Activated naive CD4-positive, alpha-beta T cell treated with anti-CD3 and anti-CD28 coated beads, Interleukin-2, amount 50 U/mL, for 24 hours (primary cell): ENCODE data around the gene ZNF423.

Experiments used
- H3K27ac Mint-ChIP-seq: one replicate; pipeline ENCODE4 v1.8.0; 2021; ENCODE audit warnings: mild to moderate bottlenecking, mixed read lengths
- H3K27me3 Mint-ChIP-seq: one replicate; pipeline ENCODE4 v1.8.0; 2021; ENCODE audit warnings: mixed read lengths
- H3K36me3 Mint-ChIP-seq: one replicate; pipeline ENCODE4 v1.8.0; 2021; ENCODE audit warnings: mixed read lengths
- H3K4me1 Mint-ChIP-seq: one replicate; pipeline ENCODE4 v1.8.0; 2021; ENCODE audit warnings: mixed read lengths
- H3K4me3 Mint-ChIP-seq: one replicate; pipeline ENCODE4 v1.8.0; 2021; ENCODE audit warnings: mild to moderate bottlenecking, mixed read lengths
- H3K9me3 Mint-ChIP-seq: one replicate; pipeline ENCODE4 v1.8.0; 2021; ENCODE audit warnings: mixed read lengths

The ZNF423 gene

GRCh38 chr16:49775018-49775417 lies 80.9 kb downstream of the ZNF423 start:
- Mint-ChIP-seq H3K27ac (no peak overlapping the region), H3K36me3 (no peaks in the 10 kb centered on the region), H3K27me3 (no peaks in the 10 kb centered on the region), H3K4me3 (no peak overlapping the region), H3K4me1 (no peaks in the 10 kb centered on the region), H3K9me3 (no peaks in the 10 kb centered on the region)

DNA sequence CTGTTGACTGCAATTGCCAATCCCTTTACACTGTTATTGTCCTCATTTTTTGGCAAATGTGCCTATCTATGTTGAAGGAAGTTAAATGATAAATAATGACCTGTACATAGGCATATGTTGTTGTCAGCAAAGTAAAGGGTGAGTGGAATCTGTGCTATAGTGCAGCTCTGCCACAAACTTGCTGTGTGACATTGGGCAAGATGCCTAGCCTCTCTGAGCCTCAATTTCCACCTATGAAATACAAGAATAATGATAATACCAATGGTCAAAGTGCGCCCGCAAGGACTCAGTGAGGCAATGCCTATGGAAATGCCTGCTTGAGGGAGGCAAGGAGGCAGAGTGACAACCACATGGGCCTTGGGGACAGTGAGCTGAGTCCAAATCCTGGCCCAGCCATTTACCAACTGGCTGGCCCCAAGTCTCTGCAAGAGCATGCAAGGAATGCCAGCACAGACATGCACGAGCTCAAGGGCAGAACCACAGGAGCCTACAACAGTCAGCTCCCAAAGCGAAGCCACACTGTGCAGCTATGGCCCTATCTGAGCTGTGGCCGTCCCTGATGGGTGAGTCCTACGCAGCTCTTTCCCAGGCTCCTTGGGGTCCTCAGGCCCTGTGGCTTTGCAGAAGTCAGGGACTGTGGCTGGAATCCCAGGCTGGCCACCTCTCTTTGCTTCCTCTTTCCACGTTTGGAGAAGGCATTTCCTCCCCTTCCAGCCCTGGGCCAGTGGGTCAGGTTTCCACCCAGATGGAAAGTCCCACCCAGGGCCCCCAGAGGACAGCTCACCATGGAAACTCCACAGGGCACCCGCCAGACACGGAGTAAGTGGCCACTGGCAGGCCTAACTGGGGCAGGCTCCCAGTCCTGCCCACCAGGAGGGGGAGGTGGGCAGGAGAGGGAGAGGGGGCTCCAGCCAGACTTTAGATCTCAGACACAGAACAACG lies 82.1 kb downstream of the ZNF423 start:
- Mint-ChIP-seq H3K4me3 (no peak overlapping the region), H3K27me3 (no peaks in the 10 kb centered on the region), H3K9me3 (no peaks in the 10 kb centered on the region), H3K36me3 (no peaks in the 10 kb centered on the region), H3K4me1 (no peaks in the 10 kb centered on the region), H3K27ac (no peak overlapping the region)

- H3K27me3 Mint-ChIP-seq = no peaks in the 10 kb centered on the region
- H3K27ac Mint-ChIP-seq = no peak overlapping the region
- no peaks in the 10 kb centered on the region for H3K4me1 Mint-ChIP-seq
- H3K36me3 Mint-ChIP-seq = no peaks in the 10 kb centered on the region
- no peak overlapping the region for H3K4me3 Mint-ChIP-seq
- H3K9me3 Mint-ChIP-seq = no peaks in the 10 kb centered on the region
These were observed 87.9 kb downstream of the ZNF423 start for GRCh38 chr16:49767998-49768397.

DNA sequence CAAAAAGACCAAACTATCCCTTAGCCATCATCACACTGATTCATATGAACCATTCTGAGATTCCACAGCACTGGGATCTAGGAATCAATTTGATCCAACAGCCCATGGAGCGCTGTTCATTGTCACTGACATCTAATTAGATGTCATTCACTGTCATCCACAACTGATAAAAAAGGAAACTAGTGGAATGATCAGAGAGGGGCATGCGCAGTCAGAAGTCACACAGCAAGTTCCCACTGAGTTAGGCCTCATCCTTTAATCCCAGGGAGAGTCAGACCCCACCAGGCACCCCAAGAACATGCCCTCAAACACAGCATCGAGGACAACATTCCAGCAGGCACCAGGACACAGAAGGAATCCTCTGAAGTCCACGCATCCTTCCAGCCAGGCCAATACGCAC lies 88.5 kb downstream of the ZNF423 start:
- Mint-ChIP-seq H3K4me1 (no peaks in the 10 kb centered on the region), H3K36me3 (no peaks in the 10 kb centered on the region), H3K27me3 (no peaks in the 10 kb centered on the region), H3K4me3 (no peak overlapping the region), H3K27ac (no peak overlapping the region), H3K9me3 (no peaks in the 10 kb centered on the region)

DNA sequence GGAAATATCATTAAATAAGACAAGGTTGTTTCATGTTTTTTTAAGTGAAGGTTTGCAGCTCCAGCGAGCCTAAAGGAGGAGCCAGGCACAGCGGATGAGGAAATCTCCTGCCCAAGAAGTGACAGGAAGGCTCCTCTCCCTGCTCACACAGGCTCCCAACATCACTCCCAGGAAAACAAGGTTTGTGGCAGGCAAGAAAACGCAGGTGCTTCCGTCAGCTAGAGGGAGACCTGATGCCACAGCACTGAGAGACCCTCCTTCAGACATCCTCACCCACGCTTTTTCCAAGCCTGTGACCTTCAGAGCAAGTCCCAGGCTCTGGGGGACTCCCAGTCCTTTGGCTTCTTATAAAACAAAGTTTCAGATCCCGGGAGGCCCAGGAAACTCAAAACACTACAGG lies 89.7 kb downstream of the ZNF423 start:
- Mint-ChIP-seq H3K27me3 (no peaks in the 10 kb centered on the region), H3K9me3 (no peaks in the 10 kb centered on the region), H3K4me3 (no peak overlapping the region), H3K27ac (no peak overlapping the region), H3K4me1 (no peaks in the 10 kb centered on the region), H3K36me3 (no peaks in the 10 kb centered on the region)

DNA sequence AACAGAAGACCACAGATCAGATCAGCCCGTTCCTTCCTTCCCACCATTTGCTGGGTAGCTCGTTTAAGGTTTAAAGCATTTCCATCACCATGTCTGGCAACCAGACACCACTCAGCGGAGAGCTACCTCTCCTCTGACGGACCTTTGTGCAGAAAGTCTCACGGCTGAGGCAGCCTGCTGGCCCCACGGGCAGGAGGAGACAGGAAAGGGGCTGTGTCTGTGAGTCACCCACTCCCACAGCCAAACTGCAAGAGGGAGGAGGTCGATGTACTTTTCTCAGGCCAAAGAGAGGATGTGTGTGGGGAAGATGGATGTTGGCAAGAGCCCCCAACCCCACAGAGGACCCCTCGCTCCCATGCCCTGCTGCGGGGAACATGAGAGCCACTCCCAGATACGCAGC lies 92.1 kb downstream of the ZNF423 start:
- no peak overlapping the region for H3K27ac Mint-ChIP-seq
- no peaks in the 10 kb centered on the region for H3K36me3 Mint-ChIP-seq
- H3K4me3 Mint-ChIP-seq = no peak overlapping the region
- no peaks in the 10 kb centered on the region for H3K4me1 Mint-ChIP-seq
- H3K27me3 Mint-ChIP-seq = no peaks in the 10 kb centered on the region
- no peaks in the 10 kb centered on the region for H3K9me3 Mint-ChIP-seq

DNA sequence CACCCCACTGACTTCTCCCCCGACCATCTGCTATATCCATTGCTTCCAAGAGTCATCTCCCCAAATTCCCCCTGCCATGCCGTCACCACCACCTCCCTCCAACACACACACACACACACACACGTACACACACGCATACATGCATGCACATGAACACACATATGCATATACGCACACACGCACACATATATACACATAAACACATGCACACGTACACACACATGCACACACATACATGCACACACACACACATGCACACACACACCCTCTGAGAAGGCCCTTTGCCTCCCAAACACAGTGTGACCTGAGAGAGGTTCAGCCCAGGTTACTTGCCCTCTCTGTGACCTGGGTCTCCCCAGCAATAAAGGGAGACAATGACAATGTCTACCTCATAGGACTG lies 95.1 kb downstream of the ZNF423 start:
- H3K4me1 Mint-ChIP-seq = no peaks in the 10 kb centered on the region
- H3K27ac Mint-ChIP-seq = no peak overlapping the region
- peaks cover 4% of the 10 kb centered on the region for H3K27me3 Mint-ChIP-seq
- no peak overlapping the region for H3K4me3 Mint-ChIP-seq
- no peaks in the 10 kb centered on the region for H3K9me3 Mint-ChIP-seq
- H3K36me3 Mint-ChIP-seq = no peaks in the 10 kb centered on the region

- Mint-ChIP-seq H3K4me1 (peaks cover 12% of the 10 kb centered on the region), H3K36me3 (no peaks in the 10 kb centered on the region), H3K9me3 (no peaks in the 10 kb centered on the region), H3K4me3 (no peak overlapping the region), H3K27ac (no peak overlapping the region), H3K27me3 (peaks cover 13% of the 10 kb centered on the region)
These were observed 98.3 kb downstream of the ZNF423 start for GRCh38 chr16:49757559-49758069.

DNA sequence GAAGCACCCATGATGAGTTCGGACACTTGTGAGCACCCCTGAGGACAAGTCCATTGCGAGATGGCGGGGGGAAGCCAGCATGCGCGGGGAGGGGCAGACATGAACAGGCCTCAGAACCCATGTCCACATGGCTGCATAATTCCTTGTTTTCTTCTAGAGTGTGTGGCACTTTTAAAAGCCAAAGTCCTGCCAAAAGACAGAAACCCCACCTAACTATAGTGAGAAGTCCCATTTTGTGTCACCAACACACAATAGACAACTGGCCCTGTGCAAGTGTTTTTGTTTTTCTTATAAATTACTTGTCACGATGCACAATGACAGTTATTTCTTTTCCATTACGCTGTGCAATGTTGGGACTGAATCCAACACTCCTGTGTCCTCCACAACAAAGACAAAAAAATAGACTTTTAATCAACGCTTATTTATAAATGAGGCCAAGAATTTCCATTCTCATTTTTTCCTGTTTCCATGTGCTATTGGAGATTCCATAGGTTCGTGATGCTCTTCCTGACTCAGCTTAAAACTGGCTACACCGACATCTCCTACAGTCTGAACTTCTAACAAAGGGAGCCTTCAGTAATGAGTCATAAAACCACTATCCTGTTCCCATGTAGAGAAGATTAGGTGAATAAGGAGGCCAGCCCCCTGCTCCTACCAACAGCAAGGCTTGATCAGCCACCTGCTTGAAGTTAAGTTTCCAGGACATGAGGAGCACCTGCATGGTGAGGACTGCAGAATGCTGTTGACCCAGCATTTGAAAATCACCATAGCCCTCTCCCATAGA lies 98.9 kb downstream of the ZNF423 start:
- peaks cover 18% of the 10 kb centered on the region for H3K27me3 Mint-ChIP-seq
- H3K4me1 Mint-ChIP-seq = peaks cover 12% of the 10 kb centered on the region
- H3K9me3 Mint-ChIP-seq = no peaks in the 10 kb centered on the region
- no peak overlapping the region for H3K27ac Mint-ChIP-seq
- no peaks in the 10 kb centered on the region for H3K36me3 Mint-ChIP-seq
- H3K4me3 Mint-ChIP-seq = no peak overlapping the region

- peaks cover 18% of the 10 kb centered on the region for H3K27me3 Mint-ChIP-seq
- no peaks in the 10 kb centered on the region for H3K9me3 Mint-ChIP-seq
- H3K4me3 Mint-ChIP-seq = no peak overlapping the region
- H3K36me3 Mint-ChIP-seq = no peaks in the 10 kb centered on the region
- H3K27ac Mint-ChIP-seq = no peak overlapping the region
- H3K4me1 Mint-ChIP-seq = peaks cover 12% of the 10 kb centered on the region
These were observed 100.0 kb downstream of the ZNF423 start for GRCh38 chr16:49755716-49756505.

DNA sequence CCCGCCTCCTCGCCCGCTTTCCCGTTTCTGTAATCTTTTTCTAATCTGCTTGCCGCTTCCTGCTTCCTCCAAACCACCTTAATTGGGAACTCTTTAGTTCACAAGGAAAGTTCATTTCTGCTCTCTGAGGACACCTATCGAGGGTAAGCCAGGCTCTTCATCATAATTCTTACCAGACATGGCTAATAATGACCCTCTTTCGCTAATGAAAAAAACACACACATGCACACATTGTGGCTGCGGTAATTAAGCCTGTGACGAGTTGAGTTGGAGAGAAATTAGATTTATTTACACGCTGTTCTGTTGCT lies 100.6 kb downstream of the ZNF423 start:
- Mint-ChIP-seq H3K27me3 (peaks cover 18% of the 10 kb centered on the region), H3K9me3 (no peaks in the 10 kb centered on the region), H3K36me3 (no peaks in the 10 kb centered on the region), H3K4me1 (peaks cover 12% of the 10 kb centered on the region), H3K27ac (no peak overlapping the region), H3K4me3 (peak overlapping the region; percentile 24)

GRCh38 chr16:49754495-49755312 lies 101.2 kb downstream of the ZNF423 start:
- Mint-ChIP-seq H3K27ac (no peak overlapping the region), H3K36me3 (no peaks in the 10 kb centered on the region), H3K9me3 (no peaks in the 10 kb centered on the region), H3K27me3 (peaks cover 18% of the 10 kb centered on the region), H3K4me1 (peaks cover 12% of the 10 kb centered on the region), H3K4me3 (peak overlapping the region; percentile 24)

- H3K9me3 Mint-ChIP-seq = no peaks in the 10 kb centered on the region
- H3K36me3 Mint-ChIP-seq = no peaks in the 10 kb centered on the region
These were observed 105.4 kb downstream of the ZNF423 start for GRCh38 chr16:49750341-49751000.

GRCh38 chr16:49749816-49750215 lies 106.1 kb downstream of the ZNF423 start:
- H3K4me1 Mint-ChIP-seq = peaks cover 6% of the 10 kb centered on the region
- no peak overlapping the region for H3K4me3 Mint-ChIP-seq
- H3K9me3 Mint-ChIP-seq = no peaks in the 10 kb centered on the region
- H3K27ac Mint-ChIP-seq = no peak overlapping the region
- H3K36me3 Mint-ChIP-seq = no peaks in the 10 kb centered on the region
- peaks cover 11% of the 10 kb centered on the region for H3K27me3 Mint-ChIP-seq

More at GRCh38 chr16:49750341-49751000, 105.4 kb downstream of the ZNF423 start:
- Mint-ChIP-seq H3K4me3 (no peak overlapping the region), H3K27ac (no peak overlapping the region), H3K27me3 (peaks cover 14% of the 10 kb centered on the region), H3K4me1 (peaks cover 12% of the 10 kb centered on the region)
